B cell (primary cell): ENCODE data around the gene WDR7.

Source experiments
- EZH2 ChIP-seq: IDR thresholded peaks from 2 replicates; pipeline ENCODE4 v1.6.1; 2012; ENCODE audit warnings: borderline replicate concordance, low read depth, mild to moderate bottlenecking, moderate library complexity, low read length; ENCODE audit not compliant: insufficient read depth, poor library complexity, severe bottlenecking
- TF ChIP-seq, protein P1 (sequence below): fragments of 200-600 bp; IDR thresholded peaks from one replicate; pipeline ENCODE4 v1.8.0; 2022; ENCODE audit warnings: antibody characterized with exemption, mild to moderate bottlenecking

GRCh38 chr18:56872140-56872539 lies 221.0 kb downstream of the WDR7 start:
- TF ChIP-seq, protein P1, sequence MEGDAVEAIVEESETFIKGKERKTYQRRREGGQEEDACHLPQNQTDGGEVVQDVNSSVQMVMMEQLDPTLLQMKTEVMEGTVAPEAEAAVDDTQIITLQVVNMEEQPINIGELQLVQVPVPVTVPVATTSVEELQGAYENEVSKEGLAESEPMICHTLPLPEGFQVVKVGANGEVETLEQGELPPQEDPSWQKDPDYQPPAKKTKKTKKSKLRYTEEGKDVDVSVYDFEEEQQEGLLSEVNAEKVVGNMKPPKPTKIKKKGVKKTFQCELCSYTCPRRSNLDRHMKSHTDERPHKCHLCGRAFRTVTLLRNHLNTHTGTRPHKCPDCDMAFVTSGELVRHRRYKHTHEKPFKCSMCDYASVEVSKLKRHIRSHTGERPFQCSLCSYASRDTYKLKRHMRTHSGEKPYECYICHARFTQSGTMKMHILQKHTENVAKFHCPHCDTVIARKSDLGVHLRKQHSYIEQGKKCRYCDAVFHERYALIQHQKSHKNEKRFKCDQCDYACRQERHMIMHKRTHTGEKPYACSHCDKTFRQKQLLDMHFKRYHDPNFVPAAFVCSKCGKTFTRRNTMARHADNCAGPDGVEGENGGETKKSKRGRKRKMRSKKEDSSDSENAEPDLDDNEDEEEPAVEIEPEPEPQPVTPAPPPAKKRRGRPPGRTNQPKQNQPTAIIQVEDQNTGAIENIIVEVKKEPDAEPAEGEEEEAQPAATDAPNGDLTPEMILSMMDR: no peak
- no peak for TF ChIP-seq EZH2
